SJSA1 (cell line): ENCODE data around the gene MTF1. TPM values are rescaled to one million over a fixed set of nuclear protein-coding genes. Genes with fewer than 3 reads are reported as not detected.

Experiments
- DNase-seq, 2 experiments: peaks; one replicate each; pipeline ENCODE4 v3.0.0-alpha.2; 2015 to 2020; ENCODE audit warnings: low spot score in 2 of 2, low read depth in 1 of 2
- H3K27ac ChIP-seq: fragments of 250-450 bp; sonication (Bioruptor Pico); 2 replicates; pipeline ENCODE4 v1.5.1; 2020; ENCODE audit warnings: mild to moderate bottlenecking, moderate library complexity
- H3K27me3 ChIP-seq: fragments of 250-450 bp; sonication (Bioruptor Pico); replicated peaks from 2 replicates; pipeline ENCODE4 v1.5.1; 2020; ENCODE audit warnings: mild to moderate bottlenecking, moderate library complexity
- H3K36me3 ChIP-seq: fragments of 250-450 bp; sonication (Bioruptor Pico); 2 replicates; pipeline ENCODE4 v1.5.1; 2020; ENCODE audit warnings: mild to moderate bottlenecking
- H3K4me1 ChIP-seq: fragments of 250-450 bp; sonication (Bioruptor Pico); replicated peaks from 2 replicates; pipeline ENCODE4 v1.6.1; 2021; ENCODE audit warnings: mild to moderate bottlenecking
- H3K4me3 ChIP-seq: fragments of 250-450 bp; sonication (Bioruptor Pico); 2 replicates; pipeline ENCODE4 v1.5.1; 2020; ENCODE audit warnings: mild to moderate bottlenecking
- H3K9me3 ChIP-seq: fragments of 250-450 bp; sonication (Bioruptor Pico); replicated peaks from 2 replicates; pipeline ENCODE4 v1.5.1; 2020; ENCODE audit warnings: mild to moderate bottlenecking
- total RNA-seq: library from RNA; depleted of rRNA; stranded (reverse); fragments of >200 nt; shearing (Covaris generic); gene quantifications from 2 replicates; pipeline ENCODE4 v1.2.3, GENCODE V29; 2014

MTF1 gene
- total RNA-seq, 1 experiment from 2014 or later = 2.6 TPM

- H3K36me3 ChIP-seq = peaks cover 42% of the 10 kb centered on the region
- no peaks in the 10 kb centered on the region for H3K4me1 ChIP-seq
- H3K9me3 ChIP-seq = 0 out of 2 replicates have a peak, but pooled peaks cover 4% of the 10 kb centered on the region
- no peak overlapping the region for H3K27ac ChIP-seq
- no peaks in the 10 kb centered on the region for H3K27me3 ChIP-seq
- no peak overlapping the region for H3K4me3 ChIP-seq
- DNase-seq = no peak
Observed at GRCh38 chr1:37839676-37840075, 19.7 kb downstream of the MTF1 start.

GRCh38 chr1:37836788-37837187 is 22.6 kb downstream of the MTF1 start:
- peaks cover 69% of the 10 kb centered on the region for H3K36me3 ChIP-seq
- H3K27me3 ChIP-seq = no peaks in the 10 kb centered on the region
- no peaks in the 10 kb centered on the region for H3K4me1 ChIP-seq
- DNase-seq = no peak
- H3K27ac ChIP-seq = no peak overlapping the region
- no peak overlapping the region for H3K4me3 ChIP-seq
- 0 out of 2 replicates have a peak, but pooled peaks cover 5% of the 10 kb centered on the region for H3K9me3 ChIP-seq

- Histone ChIP-seq H3K4me1 (no peaks in the 10 kb centered on the region), H3K4me3 (no peak overlapping the region), H3K27me3 (no peaks in the 10 kb centered on the region), H3K27ac (no peak overlapping the region), H3K9me3 (0 out of 2 replicates have a peak, but pooled peaks cover 5% of the 10 kb centered on the region), H3K36me3 (peaks cover 62% of the 10 kb centered on the region)
- no peak for DNase-seq
Observed at GRCh38 chr1:37831809-37832208, 27.6 kb downstream of the MTF1 start.

- Histone ChIP-seq H3K4me1 (no peaks in the 10 kb centered on the region), H3K9me3 (0 out of 2 replicates have a peak, but pooled peaks cover 5% of the 10 kb centered on the region), H3K4me3 (no peak overlapping the region), H3K27ac (no peak overlapping the region), H3K36me3 (peaks cover 58% of the 10 kb centered on the region), H3K27me3 (no peaks in the 10 kb centered on the region)
- no peak for DNase-seq
Observed at GRCh38 chr1:37831109-37831508, 28.3 kb downstream of the MTF1 start.

GRCh38 chr1:37828410-37829074 is 30.9 kb downstream of the MTF1 start:
- H3K4me3 ChIP-seq = no peak overlapping the region
- H3K9me3 ChIP-seq = no peaks in the 10 kb centered on the region
- H3K27me3 ChIP-seq = no peaks in the 10 kb centered on the region
- peaks cover 40% of the 10 kb centered on the region for H3K36me3 ChIP-seq
- H3K27ac ChIP-seq = no peak overlapping the region
- no peaks in the 10 kb centered on the region for H3K4me1 ChIP-seq
- DNase-seq = no peak

- H3K27ac ChIP-seq = no peak overlapping the region
- no peak overlapping the region for H3K4me3 ChIP-seq
- H3K4me1 ChIP-seq = no peaks in the 10 kb centered on the region
- no peak for DNase-seq
- no peaks in the 10 kb centered on the region for H3K9me3 ChIP-seq
- no peaks in the 10 kb centered on the region for H3K27me3 ChIP-seq
- H3K36me3 ChIP-seq = peaks cover 36% of the 10 kb centered on the region
Observed at GRCh38 chr1:37825506-37825905, 33.9 kb downstream of the MTF1 start.

GRCh38 chr1:37824001-37824400 is 35.4 kb downstream of the MTF1 start:
- Histone ChIP-seq H3K36me3 (peaks cover 41% of the 10 kb centered on the region), H3K9me3 (no peaks in the 10 kb centered on the region), H3K4me3 (no peak overlapping the region), H3K27ac (no peak overlapping the region), H3K4me1 (no peaks in the 10 kb centered on the region), H3K27me3 (no peaks in the 10 kb centered on the region)
- no peak for DNase-seq

- Histone ChIP-seq H3K36me3 (peaks cover 41% of the 10 kb centered on the region), H3K9me3 (no peaks in the 10 kb centered on the region), H3K4me1 (no peaks in the 10 kb centered on the region), H3K4me3 (no peak overlapping the region), H3K27ac (no peak overlapping the region), H3K27me3 (no peaks in the 10 kb centered on the region)
- DNase-seq = no peak
Observed at GRCh38 chr1:37822906-37823815, 36.2 kb downstream of the MTF1 start.

- H3K36me3 ChIP-seq = peaks cover 52% of the 10 kb centered on the region
Observed at GRCh38 chr1:37821481-37821880, 37.9 kb downstream of the MTF1 start.

GRCh38 chr1:37817481-37817880 is 41.9 kb downstream of the MTF1 start:
- H3K9me3 ChIP-seq = no peaks in the 10 kb centered on the region
- no peak for DNase-seq
- H3K27ac ChIP-seq = no peak overlapping the region
- no peaks in the 10 kb centered on the region for H3K4me1 ChIP-seq
- H3K4me3 ChIP-seq = no peak overlapping the region
- peaks cover 60% of the 10 kb centered on the region for H3K36me3 ChIP-seq
- H3K27me3 ChIP-seq = no peaks in the 10 kb centered on the region

More at GRCh38 chr1:37821481-37821880, 37.9 kb downstream of the MTF1 start:
- DNase-seq = no peak
- H3K9me3 ChIP-seq = no peaks in the 10 kb centered on the region
- H3K27ac ChIP-seq = no peak overlapping the region
- no peaks in the 10 kb centered on the region for H3K27me3 ChIP-seq
- no peak overlapping the region for H3K4me3 ChIP-seq
- no peaks in the 10 kb centered on the region for H3K4me1 ChIP-seq

GRCh38 chr1:37814252-37814651 is 45.1 kb downstream of the MTF1 start:
- no peaks in the 10 kb centered on the region for H3K27me3 ChIP-seq
- H3K4me1 ChIP-seq = peaks cover 2% of the 10 kb centered on the region
- peaks cover 51% of the 10 kb centered on the region for H3K36me3 ChIP-seq
- no peak overlapping the region for H3K4me3 ChIP-seq
- H3K27ac ChIP-seq = no peak overlapping the region
- DNase-seq = no peak
- no peaks in the 10 kb centered on the region for H3K9me3 ChIP-seq

GRCh38 chr1:37813529-37814145 is 45.8 kb downstream of the MTF1 start:
- Histone ChIP-seq H3K36me3 (peaks cover 52% of the 10 kb centered on the region), H3K9me3 (no peaks in the 10 kb centered on the region), H3K27ac (no peak overlapping the region), H3K27me3 (no peaks in the 10 kb centered on the region), H3K4me3 (no peak overlapping the region), H3K4me1 (peaks cover 7% of the 10 kb centered on the region)
- DNase-seq = no peak

GRCh38 chr1:37811027-37811655 is 48.3 kb downstream of the MTF1 start:
- no peak overlapping the region for H3K27ac ChIP-seq
- H3K9me3 ChIP-seq = no peaks in the 10 kb centered on the region
- DNase-seq = peak; percentile 46 to 75
- no peaks in the 10 kb centered on the region for H3K27me3 ChIP-seq
- no peak overlapping the region for H3K4me3 ChIP-seq
- peaks cover 16% of the 10 kb centered on the region for H3K4me1 ChIP-seq
- H3K36me3 ChIP-seq = peaks cover 59% of the 10 kb centered on the region
